Thyroid gland (tissue), 4 donors: Measurements from ENCODE around the gene ADAMTS16.

Experiments used
- POLR2A ChIP-seq, 2 donors: fragments of 450-650 bp; IDR thresholded peaks; one replicate each; pipeline ENCODE4 v1.6.1; 2017; ENCODE audit warnings: antibody characterized with exemption in 2 of 2, mild to moderate bottlenecking in 2 of 2, moderate library complexity in 1 of 2
- TF ChIP-seq, protein P1 (sequence below), 6 experiments: fragments of 200-600 bp in 3 of 6; fragments of 450-650 bp in 3 of 6; sonication (generic) in 3 of 6; IDR thresholded peaks; one replicate each; pipeline ENCODE4 v1.5.1; 2016 to 2019; ENCODE audit warnings: antibody characterized with exemption in 6 of 6, mild to moderate bottlenecking in 2 of 6, inconsistent platforms in 1 of 6, moderate library complexity in 1 of 6

DNA sequence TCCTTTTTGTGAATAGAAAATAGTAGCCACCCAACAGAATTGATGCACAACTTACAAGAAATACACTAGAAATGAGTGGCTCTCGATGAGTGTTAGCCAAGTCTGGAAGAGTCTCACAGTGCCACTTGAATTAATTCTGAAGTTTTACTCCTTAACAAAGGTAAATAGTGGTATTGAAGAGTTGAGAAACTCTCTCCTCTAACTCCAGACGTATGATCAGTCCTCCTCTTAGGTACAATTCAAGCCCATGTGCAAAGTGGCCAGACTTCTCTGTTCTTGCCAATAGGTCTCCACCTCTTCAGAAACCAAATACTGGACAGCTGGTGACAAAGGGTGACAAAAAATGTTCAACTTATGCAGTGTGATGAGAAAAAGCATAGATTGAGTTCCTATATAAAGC is 38.5 kb upstream of the ADAMTS16 start:
- TF ChIP-seq, protein P1, sequence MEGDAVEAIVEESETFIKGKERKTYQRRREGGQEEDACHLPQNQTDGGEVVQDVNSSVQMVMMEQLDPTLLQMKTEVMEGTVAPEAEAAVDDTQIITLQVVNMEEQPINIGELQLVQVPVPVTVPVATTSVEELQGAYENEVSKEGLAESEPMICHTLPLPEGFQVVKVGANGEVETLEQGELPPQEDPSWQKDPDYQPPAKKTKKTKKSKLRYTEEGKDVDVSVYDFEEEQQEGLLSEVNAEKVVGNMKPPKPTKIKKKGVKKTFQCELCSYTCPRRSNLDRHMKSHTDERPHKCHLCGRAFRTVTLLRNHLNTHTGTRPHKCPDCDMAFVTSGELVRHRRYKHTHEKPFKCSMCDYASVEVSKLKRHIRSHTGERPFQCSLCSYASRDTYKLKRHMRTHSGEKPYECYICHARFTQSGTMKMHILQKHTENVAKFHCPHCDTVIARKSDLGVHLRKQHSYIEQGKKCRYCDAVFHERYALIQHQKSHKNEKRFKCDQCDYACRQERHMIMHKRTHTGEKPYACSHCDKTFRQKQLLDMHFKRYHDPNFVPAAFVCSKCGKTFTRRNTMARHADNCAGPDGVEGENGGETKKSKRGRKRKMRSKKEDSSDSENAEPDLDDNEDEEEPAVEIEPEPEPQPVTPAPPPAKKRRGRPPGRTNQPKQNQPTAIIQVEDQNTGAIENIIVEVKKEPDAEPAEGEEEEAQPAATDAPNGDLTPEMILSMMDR (IDR thresholded peaks at IDR 0.05) = no peak
- no peak for TF ChIP-seq POLR2A (IDR thresholded peaks at IDR 0.05)
